CD4-positive, alpha-beta T cell treated with Interleukin-4 for 1 hour (primary cell): ENCODE results near the gene HSD17B11.
"Not testable (repeated sequence)": the region's sequence is repeated elsewhere in the genome, so short reads cannot be mapped to it uniquely, and the experiment has no call there.

ENCODE experiments used
- DNase-seq, 2 donors: peaks; one replicate each; pipeline ENCODE4 v3.0.0-alpha.2; 2020 to 2022

Gene HSD17B11

DNA sequence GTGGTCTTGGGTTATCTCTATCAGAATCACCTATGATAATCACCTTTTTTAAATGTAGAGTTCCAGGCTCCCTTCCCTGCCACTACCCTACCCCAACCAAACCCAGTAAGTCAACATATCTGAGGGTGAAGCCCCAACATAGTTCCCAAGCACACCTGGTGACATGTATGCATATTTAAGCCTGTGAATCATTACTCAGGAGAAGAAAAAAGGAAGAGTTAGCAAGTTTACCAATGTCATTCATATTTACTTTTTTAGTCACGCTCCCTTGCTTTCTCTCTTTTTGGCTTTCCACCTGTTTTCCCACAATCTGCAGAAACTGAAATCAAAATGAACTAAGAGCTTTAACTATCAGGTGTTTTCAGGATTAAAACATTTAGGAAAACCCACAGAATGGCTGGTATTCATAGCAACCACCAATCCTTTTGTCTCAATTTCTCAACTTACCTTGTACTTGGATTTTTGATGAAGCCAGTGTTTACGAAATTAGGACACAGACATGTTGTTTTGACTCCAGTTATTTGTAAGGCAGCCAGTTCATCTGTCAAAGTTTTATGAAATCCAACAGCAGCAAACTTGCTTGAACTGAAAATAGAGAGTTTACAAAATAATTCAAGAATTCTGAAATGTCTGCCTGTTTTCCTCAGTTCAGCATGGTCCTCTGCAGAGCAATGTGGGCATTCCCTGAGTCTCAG is 34.0 kb downstream of the HSD17B11 start:
- DNase-seq, result no peak

DNA sequence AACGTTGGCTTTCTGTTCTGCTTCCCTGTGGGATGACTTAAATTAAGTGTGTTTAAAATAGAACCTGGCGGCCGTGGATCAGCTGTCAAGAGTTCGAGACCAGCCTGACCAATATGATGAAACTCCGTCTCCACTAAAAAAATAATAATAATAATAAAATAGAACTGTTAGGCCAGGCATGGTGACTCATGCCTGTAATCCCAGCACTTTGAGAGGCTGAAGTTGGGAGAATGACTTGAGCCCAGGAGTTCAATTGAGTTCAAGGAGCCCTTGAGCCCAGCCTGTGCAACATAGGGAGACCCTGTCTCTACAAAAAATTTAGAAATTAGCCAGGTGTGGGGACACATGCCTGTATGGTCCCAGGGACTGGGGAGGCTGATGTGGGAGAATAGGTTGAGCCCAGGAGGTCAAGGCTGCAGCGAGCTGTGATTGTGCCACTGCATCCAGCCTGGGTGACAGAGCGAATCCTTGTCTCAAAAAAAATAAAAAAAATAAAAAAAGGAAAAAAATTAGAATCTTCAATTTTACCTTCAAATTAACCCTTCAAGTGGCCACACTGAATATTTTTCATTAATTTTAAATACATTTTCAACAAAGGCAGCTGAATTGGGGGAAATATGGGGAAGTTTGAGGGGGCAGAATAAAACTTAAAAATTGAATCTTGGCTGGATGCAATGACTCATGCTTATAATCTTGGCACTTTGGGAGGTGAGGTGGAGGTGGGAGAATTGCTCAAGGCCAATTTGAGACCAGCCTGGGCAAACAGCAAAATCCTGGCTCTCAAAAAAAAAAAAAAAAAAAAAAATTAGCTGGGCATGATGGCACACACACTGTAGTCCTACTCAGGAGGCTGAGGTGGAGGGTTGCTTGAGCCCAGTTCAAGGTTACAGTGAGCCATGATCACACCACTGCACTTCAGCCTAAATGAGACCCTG is 36.6 kb downstream of the HSD17B11 start:
- DNase-seq, result no peak

DNA sequence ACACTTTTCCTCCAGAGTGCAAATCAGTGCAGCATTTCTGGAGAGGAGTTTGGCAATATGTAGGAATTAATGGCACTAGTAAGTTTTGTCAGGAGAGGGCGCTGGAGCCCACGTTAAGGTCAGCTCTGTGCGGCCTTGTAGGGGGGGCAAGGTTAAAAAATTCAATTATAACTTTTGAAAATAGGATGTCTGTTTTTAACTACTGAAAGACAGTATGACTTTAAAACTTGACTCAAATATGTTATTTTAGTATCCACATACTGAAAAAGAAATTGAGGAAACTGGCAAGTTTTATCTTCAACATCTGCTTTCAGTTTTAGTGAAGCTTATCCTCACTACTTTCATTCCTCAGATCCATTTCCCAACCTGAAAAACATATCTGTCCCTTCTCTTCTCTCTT is 37.4 kb downstream of the HSD17B11 start:
- peak; percentile 13 to 20 for DNase-seq

DNA sequence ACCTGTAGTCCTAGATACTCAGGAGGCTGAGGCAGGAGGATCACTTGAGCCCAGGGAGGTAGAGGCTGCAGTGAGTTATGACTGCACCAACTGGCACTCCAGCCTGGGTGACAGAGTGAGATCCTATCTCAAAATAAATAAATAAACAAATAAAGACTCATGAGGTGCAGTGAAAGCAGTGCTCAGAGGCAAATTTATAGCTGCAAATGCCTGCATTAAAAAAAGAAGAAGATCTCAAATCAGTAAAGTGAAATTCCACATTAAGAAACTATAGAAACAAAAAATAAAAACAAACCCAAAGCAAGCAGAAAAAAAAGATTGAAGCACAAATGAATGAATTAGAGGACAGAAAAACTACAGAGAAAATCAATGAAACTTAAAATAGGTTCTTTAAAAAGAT is 45.8 kb downstream of the HSD17B11 start:
- no peak for DNase-seq

DNA sequence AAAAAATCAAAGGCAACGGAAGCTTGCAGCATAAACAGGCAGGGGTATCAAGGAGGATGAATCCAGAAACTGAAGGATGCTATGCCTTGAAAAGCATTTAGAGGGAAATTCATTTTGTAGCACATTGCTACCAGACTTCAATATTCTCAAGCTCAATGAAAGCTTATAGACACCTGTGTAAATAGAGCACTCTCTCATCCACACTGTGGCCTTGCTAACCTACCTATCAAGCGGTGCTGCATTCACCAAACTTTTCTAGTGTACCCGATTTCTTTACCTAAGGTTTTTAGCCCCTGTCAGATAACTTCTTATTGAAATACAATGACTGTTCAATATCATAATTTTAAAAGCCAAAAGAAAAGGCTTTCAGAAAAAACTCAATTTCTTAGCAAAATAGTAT is 48.1 kb downstream of the HSD17B11 start:
- no peak for DNase-seq

DNA sequence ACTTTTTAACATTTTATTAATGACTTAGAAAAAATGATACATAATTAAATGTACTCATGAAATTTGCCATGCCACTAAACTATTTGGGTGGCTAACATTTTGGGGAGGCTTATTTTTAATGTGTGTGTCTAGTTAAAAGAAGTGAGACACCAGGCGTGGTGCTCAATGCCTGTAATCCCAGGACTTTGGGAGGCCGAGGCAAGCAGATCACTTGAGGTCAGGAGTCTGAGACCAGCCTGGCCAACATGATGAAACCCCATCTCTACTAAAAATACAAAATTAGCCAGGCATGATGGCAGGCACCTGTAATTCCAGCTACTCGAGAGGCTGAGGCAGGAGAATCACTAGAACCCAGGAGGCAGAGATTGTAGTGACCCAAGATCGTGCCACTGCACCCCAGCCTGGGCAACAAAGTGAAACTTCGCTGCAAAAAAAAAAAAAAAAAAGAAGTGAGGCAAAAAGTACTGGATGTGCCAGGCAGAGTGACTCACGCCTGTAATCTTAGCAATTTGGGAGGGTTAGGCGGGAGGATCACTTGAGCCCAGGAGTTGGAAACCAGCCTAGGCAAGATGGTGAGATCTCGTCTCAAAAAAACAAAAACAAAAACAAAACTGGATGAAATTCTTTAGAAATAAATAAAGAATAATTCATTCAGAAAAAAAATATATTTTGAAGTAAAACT is 48.9 kb downstream of the HSD17B11 start:
- DNase-seq, result not testable (repeated sequence)

DNA sequence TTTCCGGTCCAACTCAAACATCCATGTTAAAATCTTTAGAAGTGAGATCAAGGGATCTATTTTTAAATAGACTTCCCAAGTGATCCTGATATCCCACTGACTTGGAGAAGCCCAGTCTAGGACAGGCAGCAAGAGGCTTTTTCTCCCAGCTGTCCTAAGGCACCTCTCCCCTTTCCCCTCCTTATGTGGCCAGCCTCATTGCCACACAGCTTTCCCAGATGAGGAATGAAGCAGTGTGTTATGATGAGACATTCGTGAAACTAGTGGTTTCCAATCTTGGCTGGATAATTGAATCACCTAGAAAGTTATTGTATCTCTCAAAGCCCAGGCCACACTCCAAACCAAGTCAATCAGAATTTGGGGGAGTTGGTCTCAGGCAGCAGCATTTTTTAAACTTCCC is 51.5 kb downstream of the HSD17B11 start:
- no peak for DNase-seq

DNA sequence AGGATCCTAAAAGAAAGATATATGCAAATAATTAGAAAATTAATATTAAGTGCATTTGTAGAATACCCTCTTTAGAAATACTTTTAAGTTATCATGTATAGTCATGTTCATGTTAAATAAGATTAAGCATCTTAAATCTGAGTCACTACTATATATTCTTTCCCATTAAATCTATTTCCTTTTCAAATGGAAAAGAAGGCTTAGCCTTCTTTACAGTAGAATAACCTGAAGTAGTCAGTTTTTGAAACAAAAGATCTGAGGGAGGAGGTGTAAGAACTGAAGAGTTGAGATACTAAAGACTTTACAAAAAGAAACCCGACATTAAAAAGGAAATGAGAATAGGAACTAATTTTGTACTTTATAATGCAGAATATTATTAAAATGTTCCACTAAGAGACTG is 53.6 kb downstream of the HSD17B11 start:
- DNase-seq, result no peak

DNA sequence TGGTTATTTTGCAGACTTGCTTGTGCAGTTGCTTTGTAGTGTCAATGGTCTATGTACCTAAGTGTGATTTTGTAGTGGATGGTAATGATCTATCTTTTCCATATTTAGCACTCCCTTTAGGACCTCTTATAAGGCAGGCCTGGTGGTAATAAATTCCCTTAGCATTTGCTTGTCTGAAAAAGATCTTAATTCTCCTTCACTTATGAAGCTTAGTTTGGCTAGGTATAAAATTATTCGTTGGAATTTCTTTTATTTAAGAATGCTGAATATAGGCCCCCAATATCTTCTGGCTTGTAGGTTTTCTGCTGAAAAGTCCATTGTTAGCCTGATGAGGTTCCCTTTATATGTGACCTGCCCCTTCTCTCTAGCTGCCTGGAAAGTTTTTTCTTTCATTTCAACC is 57.7 kb downstream of the HSD17B11 start:
- DNase-seq, result no peak

DNA sequence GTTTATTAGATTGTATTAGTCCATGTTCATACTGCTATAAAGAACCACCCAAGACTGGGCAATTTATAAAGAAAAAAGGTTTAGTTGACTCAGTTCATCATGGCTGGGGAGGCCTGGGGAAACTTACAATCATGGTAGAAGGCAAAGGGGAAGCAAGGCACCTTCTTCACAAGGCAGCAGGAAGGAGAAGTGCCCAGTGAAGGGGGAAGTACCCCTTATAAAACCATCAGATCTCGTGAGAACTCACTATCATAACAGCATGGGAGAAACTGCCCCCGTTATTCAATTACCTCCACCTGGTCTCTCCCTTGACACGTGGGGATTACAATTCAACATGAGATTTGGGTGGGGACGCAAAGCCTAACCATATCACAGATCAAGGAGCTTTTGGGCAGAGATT is 60.2 kb downstream of the HSD17B11 start:
- DNase-seq, result no peak

DNA sequence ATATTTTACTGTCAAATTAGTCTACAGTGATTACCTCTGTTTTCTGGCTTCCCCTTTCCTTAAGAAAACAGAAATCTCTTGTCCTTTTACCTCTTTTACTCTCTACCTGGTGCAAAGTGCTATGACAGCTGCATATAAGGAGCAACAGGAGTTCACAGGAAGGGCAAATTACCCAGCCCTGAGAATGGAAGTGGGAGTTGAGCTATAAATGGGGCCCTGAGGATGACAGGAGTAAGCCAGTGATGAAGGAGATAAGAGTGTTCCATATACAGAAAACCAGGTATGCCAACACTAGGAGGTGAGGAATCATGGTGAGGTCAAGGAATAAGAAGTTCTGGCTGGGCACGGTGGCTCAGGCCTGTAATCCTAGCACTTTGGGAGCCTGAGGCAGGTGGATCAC is 63.9 kb downstream of the HSD17B11 start:
- DNase-seq, result no peak

DNA sequence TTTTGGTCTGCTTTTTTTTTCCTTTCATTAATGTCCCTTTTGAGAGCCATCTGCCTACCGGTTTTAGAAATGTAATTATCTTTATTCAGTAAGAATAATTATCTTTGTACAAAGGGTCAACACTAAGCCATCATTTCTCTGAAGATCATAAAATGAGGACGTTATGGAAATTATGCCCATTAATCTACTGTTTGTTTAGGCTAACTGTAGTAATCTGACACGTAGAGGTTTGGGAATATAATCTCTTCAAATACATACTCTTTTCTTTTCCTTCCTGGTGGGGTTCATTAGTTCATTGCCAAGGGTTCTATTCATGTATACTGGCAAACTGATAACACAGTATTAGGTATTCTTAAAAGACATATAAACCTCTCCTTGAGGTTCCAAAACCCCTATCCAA is 64.5 kb downstream of the HSD17B11 start:
- DNase-seq, result no peak

DNA sequence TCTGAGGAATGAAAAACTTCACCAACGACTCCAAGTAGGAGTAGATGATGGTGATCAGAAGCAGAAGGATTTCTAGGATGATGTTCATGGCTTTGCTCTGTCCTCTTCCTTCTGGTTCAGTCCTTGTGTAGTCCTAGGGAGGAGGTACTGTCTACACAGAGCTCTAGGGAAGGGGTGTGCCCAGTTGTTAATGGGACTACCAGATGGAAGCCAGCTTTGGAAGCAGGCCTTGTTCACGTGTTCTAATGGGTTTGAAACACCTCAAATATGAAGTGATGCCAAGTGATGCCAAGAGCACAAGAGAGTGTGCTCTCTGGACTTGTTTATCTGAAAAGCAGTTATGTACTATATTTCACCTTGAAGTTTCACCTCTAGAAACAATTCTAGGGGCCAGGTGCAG is 68.2 kb downstream of the HSD17B11 start, which contains the start of gene HSD17B13:
Gene HSD17B13 (minus strand): TSS at position 129 of the 400 bp plus-strand sequence. CDS start 41 bp downstream, at position 88.
- no peak for DNase-seq

DNA sequence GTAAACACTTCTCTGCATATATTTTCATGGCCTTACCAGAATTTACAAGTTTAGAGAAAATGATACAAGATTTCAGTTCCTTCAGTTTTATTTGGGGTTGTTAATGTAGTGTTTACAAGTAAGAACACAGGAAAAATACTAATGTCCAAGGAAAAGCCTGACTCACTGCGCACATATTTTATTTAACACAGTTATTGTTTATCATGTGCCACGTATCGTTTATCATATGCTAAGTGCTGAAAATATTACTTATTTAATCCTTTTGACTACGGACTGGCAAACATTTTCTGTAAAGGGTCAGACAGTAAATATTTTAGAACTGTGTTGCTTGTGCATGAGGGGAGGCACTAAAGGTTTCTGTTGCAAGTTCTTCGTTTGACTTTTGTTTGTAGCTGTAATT is 69.1 kb downstream of the HSD17B11 start:
- no peak for DNase-seq

DNA sequence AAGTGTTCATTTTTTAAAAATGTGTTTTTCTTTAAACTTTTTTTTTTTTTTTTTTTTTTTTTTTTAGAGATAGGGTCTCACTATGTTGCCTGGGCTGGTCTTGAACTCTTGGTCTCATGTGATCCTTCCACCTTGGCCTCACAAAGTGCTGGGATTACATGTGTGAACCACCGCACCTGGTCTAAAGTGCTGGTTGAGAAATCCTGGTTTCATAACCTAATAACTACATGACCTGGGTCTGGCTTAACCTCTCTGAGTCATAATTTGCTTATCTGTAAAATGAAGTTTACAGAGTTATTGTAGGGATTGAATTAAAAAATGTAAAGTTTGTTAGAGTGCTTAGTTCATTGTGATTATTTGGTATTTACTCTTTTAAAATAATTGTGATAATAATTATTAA is 73.5 kb downstream of the HSD17B11 start:
- DNase-seq, result no peak

DNA sequence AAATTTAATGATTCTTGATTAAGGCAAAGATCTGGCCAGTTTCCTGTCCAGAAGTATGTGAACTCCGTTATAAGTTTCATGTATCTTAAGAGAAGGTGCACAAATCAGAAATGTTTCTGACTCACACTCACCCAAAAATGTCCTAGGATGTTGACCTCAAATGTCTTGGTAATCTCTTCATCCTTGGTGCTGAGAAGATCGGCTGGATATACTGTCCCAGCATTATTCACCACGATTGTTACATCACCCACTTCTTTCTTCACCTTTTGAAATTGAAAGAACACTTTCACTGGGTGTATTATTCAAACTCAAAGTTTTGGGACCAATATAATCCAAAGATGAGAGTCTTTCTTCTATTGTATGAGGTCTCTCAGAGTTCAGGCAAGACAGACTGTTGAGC is 74.0 kb downstream of the HSD17B11 start:
- no peak for DNase-seq

DNA sequence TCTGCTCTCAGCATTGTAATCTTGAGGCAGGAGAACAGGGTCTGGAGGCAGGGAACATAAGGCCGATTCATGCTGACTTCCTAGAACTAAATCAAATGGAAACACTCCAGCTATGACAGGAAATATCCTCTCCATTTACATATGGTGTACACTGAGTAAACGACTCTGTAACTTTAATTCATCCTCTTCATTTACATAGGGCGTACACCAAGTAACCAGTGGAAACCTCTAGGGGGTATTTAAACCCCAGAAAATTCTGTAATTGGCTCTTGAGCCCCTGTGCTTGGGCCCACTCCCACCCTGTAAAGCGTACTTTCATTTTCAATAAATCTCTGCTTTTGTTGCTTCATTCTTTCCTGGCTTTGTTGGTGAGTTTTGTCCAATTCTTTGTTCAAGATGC is 76.0 kb downstream of the HSD17B11 start:
- not testable (repeated sequence) for DNase-seq

DNA sequence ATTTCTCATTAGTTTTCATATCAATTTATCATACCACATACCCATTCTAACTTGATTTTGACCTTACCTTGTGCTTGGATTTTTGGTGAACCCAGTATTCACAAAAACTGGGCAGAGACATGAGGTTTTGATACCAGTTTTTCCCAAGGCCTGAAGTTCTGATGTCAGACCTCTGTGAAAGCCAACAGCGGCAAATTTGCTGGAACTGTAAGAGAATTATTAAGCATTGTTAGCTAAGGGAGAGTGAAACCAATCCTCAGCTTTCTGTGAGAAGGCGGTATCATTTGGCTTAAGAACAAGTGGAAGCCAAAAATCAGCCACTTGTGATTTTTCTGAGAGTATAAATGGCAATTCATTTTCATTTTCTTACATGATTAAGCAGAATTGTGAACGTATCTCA is 77.2 kb downstream of the HSD17B11 start:
- DNase-seq, result no peak

DNA sequence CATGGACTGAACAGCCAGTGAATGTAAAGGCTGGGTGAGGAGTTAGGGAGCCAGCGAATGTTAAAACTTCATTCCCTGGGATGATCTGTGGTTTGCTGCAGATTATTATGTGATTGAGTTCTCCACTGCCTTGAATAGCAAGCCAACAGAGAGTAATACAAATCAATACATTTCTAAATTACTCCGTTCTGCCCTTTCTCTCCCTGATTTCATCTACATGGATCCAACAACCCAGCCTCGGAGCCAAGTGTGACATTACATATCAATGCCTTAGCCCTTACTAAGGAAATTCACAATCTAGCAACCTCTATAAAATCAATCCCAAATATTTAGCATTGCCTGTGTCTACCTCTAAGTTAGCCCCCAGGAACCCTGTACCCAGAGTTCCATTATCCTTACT is 79.3 kb downstream of the HSD17B11 start:
- no peak for DNase-seq

DNA sequence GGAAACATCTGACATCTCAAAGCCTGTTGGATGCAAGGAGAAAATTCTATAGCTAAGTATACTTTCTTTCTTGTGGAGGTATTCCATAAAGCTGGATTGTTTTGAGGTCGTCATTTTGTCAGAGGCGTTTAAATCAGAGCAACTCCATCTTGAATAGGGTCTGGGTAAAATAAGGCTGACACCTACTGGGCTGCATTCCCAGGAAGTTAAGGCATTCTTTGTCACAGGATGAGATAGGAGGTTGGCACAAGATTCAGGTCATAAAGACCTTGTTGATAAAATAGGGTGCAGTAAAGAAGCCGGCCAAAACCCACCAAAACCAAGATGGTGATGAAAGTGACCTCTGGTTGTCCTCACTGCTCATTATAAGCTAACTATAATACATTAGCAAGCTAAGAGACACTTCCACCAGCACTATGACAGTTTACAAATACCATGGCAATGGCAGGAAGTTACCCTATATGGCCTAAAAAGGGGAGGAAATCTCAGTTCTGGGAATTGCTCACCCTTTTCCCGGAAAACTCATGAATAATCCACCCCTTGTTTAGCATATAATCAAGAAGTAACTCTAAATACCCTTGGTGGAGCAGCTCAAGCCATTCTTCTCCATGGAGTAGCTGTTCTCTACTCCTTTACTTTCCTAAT is 80.2 kb downstream of the HSD17B11 start:
- no peak for DNase-seq

DNA sequence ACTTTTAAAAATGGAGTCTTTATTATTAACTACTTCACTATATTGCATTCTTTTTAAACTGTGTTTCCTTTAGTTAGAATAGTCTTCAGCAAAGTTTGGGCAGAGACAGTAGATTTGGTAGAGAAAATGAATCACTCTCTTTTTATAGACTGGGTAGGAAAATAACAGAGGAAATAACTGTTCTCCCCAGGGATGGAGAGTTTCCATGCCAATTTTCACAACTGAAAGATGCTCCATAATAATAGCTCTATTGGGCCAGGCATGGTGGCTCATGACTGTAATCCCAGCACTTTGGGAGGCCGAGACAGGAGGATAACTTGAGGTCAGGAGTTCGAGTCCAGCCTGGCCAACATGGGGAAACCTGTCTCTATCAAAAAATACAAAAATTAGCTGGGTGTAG is 81.4 kb downstream of the HSD17B11 start:
- DNase-seq, result no peak

DNA sequence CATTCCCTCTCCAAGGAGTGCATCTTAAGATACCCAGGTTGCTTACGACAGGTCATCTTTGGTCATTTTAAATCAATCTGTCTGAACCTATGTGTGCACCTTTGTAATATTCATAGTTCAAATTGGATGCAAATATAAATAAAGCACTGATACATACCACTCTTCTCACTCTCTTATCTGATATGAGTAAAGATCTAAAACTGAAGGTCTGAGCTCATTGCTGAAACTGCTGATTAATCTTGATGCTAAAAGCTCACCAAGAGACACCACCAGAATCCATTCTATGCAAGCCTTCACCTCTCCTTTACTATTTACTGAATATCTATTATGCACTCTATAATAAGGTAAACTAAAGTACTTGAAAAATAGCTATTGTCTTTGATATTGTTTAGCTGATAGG is 84.9 kb downstream of the HSD17B11 start:
- DNase-seq, result no peak

DNA sequence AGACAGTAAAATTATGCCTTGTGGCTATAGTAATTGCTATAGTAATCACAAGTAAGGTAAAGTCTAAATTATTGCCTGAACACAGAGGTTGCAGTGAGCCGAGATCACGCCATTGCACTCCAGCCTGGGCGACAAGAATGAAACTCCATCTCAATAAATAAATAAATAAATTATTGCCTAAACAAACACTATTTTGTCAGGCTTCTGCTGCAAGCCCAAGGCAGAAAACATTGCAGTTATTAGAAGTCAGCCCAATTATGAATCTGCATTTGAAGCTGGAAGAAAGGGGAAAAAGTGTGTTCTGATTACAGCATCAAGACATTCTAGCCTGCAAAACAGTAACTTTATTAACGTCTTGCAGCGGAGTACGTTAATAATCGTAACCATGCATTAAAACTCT is 85.4 kb downstream of the HSD17B11 start:
- no peak for DNase-seq
